Skeletal muscle satellite cell (primary cell): ENCODE data around the gene DIPK1C.

Source experiments
- H3K27me3 ChIP-seq: 2 replicates; pipeline ENCODE4 v1.7.0; 2013; ENCODE audit warnings: low read length; ENCODE audit not compliant: control insufficient read depth, insufficient read depth
- H3K36me3 ChIP-seq: 2 replicates; pipeline ENCODE4 v1.7.0; 2013; ENCODE audit warnings: mild to moderate bottlenecking, control low read depth, low read length; ENCODE audit not compliant: insufficient read depth
- H3K4me1 ChIP-seq: 2 replicates; pipeline ENCODE4 v1.7.0; 2013; ENCODE audit warnings: low read length; ENCODE audit not compliant: control insufficient read depth, insufficient read depth
- H3K4me2 ChIP-seq: 2 replicates; pipeline ENCODE4 v1.7.0; 2013; ENCODE audit warnings: mild to moderate bottlenecking, low read length
- H3K4me3 ChIP-seq: 2 replicates; pipeline ENCODE4 v1.7.0; 2013; ENCODE audit warnings: low read length
- H3K9ac ChIP-seq: 2 replicates; pipeline ENCODE4 v1.7.0; 2013; ENCODE audit warnings: mild to moderate bottlenecking, low read depth, low read length, moderate library complexity
- H3K9me3 ChIP-seq: replicated peaks from 2 replicates; pipeline ENCODE4 v1.7.0; 2013; ENCODE audit warnings: mild to moderate bottlenecking, control low read depth, low read length

Gene DIPK1C

GRCh38 chr18:74446631-74447403, 10.3 kb downstream of the DIPK1C start:
- Histone ChIP-seq H3K4me1 (no peaks in the 10 kb centered on the region), H3K4me3 (no peak overlapping the region), H3K9me3 (no peaks in the 10 kb centered on the region), H3K27me3 (peaks cover 10% of the 10 kb centered on the region), H3K36me3 (no peaks in the 10 kb centered on the region), H3K9ac (no peak overlapping the region), H3K4me2 (no peak overlapping the region)

GRCh38 chr18:74446178-74446577, 10.9 kb downstream of the DIPK1C start:
- Histone ChIP-seq H3K4me1 (no peaks in the 10 kb centered on the region), H3K27me3 (peaks cover 6% of the 10 kb centered on the region), H3K9me3 (no peaks in the 10 kb centered on the region), H3K36me3 (no peaks in the 10 kb centered on the region), H3K4me3 (no peak overlapping the region), H3K4me2 (no peak overlapping the region), H3K9ac (no peak overlapping the region)

- H3K36me3 ChIP-seq = no peaks in the 10 kb centered on the region
- H3K4me2 ChIP-seq = no peak overlapping the region
Observed at GRCh38 chr18:74445585-74445984, 11.5 kb downstream of the DIPK1C start.

GRCh38 chr18:74444104-74444503, 13.0 kb downstream of the DIPK1C start:
- Histone ChIP-seq H3K27me3 (peaks cover 5% of the 10 kb centered on the region), H3K9ac (no peak overlapping the region), H3K36me3 (no peaks in the 10 kb centered on the region), H3K9me3 (no peaks in the 10 kb centered on the region), H3K4me3 (no peak overlapping the region), H3K4me1 (no peaks in the 10 kb centered on the region), H3K4me2 (no peak overlapping the region)

More at GRCh38 chr18:74445585-74445984, 11.5 kb downstream of the DIPK1C start:
- Histone ChIP-seq H3K4me1 (no peaks in the 10 kb centered on the region), H3K27me3 (peaks cover 5% of the 10 kb centered on the region), H3K9me3 (no peaks in the 10 kb centered on the region), H3K4me3 (no peak overlapping the region), H3K9ac (no peak overlapping the region)

GRCh38 chr18:74440808-74441427, 16.2 kb downstream of the DIPK1C start:
- Histone ChIP-seq H3K27me3 (peaks cover 5% of the 10 kb centered on the region), H3K4me3 (no peak overlapping the region), H3K9me3 (no peaks in the 10 kb centered on the region), H3K4me1 (no peaks in the 10 kb centered on the region), H3K4me2 (no peak overlapping the region), H3K36me3 (no peaks in the 10 kb centered on the region), H3K9ac (no peak overlapping the region)

GRCh38 chr18:74438091-74438490, 19.0 kb downstream of the DIPK1C start:
- Histone ChIP-seq H3K36me3 (no peaks in the 10 kb centered on the region), H3K4me2 (no peak overlapping the region), H3K9ac (no peak overlapping the region), H3K4me1 (no peaks in the 10 kb centered on the region), H3K4me3 (no peak overlapping the region), H3K27me3 (no peaks in the 10 kb centered on the region), H3K9me3 (no peaks in the 10 kb centered on the region)

GRCh38 chr18:74436158-74436769, 20.8 kb downstream of the DIPK1C start:
- Histone ChIP-seq H3K4me3 (no peak overlapping the region), H3K27me3 (no peaks in the 10 kb centered on the region), H3K4me2 (no peak overlapping the region), H3K9me3 (no peaks in the 10 kb centered on the region), H3K36me3 (no peaks in the 10 kb centered on the region), H3K4me1 (no peaks in the 10 kb centered on the region), H3K9ac (no peak overlapping the region)

- no peaks in the 10 kb centered on the region for H3K27me3 ChIP-seq
- H3K4me3 ChIP-seq = no peak overlapping the region
- no peaks in the 10 kb centered on the region for H3K4me1 ChIP-seq
- no peak overlapping the region for H3K4me2 ChIP-seq
- no peaks in the 10 kb centered on the region for H3K36me3 ChIP-seq
- no peaks in the 10 kb centered on the region for H3K9me3 ChIP-seq
- no peak overlapping the region for H3K9ac ChIP-seq
Observed at GRCh38 chr18:74435740-74436139, 21.4 kb downstream of the DIPK1C start.

GRCh38 chr18:74434466-74434865, 22.6 kb downstream of the DIPK1C start:
- H3K4me1 ChIP-seq = no peaks in the 10 kb centered on the region
- no peaks in the 10 kb centered on the region for H3K27me3 ChIP-seq
- H3K9ac ChIP-seq = no peak overlapping the region
- no peak overlapping the region for H3K4me3 ChIP-seq
- no peaks in the 10 kb centered on the region for H3K36me3 ChIP-seq
- no peak overlapping the region for H3K4me2 ChIP-seq
- H3K9me3 ChIP-seq = no peaks in the 10 kb centered on the region

GRCh38 chr18:74430806-74431571, 26.1 kb downstream of the DIPK1C start:
- H3K27me3 ChIP-seq = no peaks in the 10 kb centered on the region
- no peaks in the 10 kb centered on the region for H3K4me1 ChIP-seq
- H3K9ac ChIP-seq = no peak overlapping the region
- no peaks in the 10 kb centered on the region for H3K36me3 ChIP-seq
- H3K9me3 ChIP-seq = no peaks in the 10 kb centered on the region
- no peak overlapping the region for H3K4me3 ChIP-seq
- H3K4me2 ChIP-seq = no peak overlapping the region

- Histone ChIP-seq H3K4me1 (no peaks in the 10 kb centered on the region), H3K36me3 (no peaks in the 10 kb centered on the region), H3K9ac (no peak overlapping the region), H3K4me2 (no peak overlapping the region), H3K27me3 (no peaks in the 10 kb centered on the region), H3K9me3 (no peaks in the 10 kb centered on the region), H3K4me3 (no peak overlapping the region)
Observed at GRCh38 chr18:74430231-74430630, 26.9 kb downstream of the DIPK1C start.
